ENCODE data around the gene NGEF. TPM values are rescaled to one million over a fixed set of nuclear protein-coding genes. Genes with fewer than 3 reads are reported as not detected.

Gene NGEF
- total and polyA plus RNA-seq, 9 of the 15 experiments (the other 6 are each of a cell fraction or from before 2014, with no cell fraction given): 0.07 to 0.17 (median 0.09) TPM; not detected in 6

- TF ChIP-seq FOSL1 (tag; conservative IDR thresholded peaks at IDR 0.05) (peak; percentile 94), CTBP1 (IDR thresholded peaks at IDR 0.05; ENCODE audit: borderline replicate concordance) (no peak), RNF2 (IDR thresholded peaks at IDR 0.05) (peak; percentile 41; the same call in 1 of the 2 replicates), ZNF175 (CRISPR knock-in tag; IDR thresholded peaks at IDR 0.05; ENCODE audit: low read depth) (peak; percentile 78), HMGN3 (IDR thresholded peaks at IDR 0.05; ENCODE audit: borderline replicate concordance, extremely low read depth, insufficient read length, low read depth, low read length) (no peak), REST (IDR thresholded peaks at IDR 0.05; ENCODE audit: borderline replicate concordance) (no peak), REST (CRISPR knock-in tag; IDR thresholded peaks at IDR 0.05; ENCODE audit: low read depth) (no peak), MAZ (CRISPR knock-in tag; conservative IDR thresholded peaks at IDR 0.05 in 1 of 2, IDR thresholded peaks at IDR 0.05 in 1 of 2) (0 out of 4 replicates have a peak, but pooled peaks of 1 of the 2 experiments have one; percentile 27), ZNF778 (CRISPR knock-in tag; IDR thresholded peaks at IDR 0.05) (no peak), ARID4B (CRISPR knock-in tag; IDR thresholded peaks at IDR 0.05) (no peak), SOX6 (IDR thresholded peaks at IDR 0.05) (peak; percentile 79), CREBBP (IDR thresholded peaks at IDR 0.05; ENCODE audit: low read depth, low read length) (no peak), SMARCC2 (IDR thresholded peaks at IDR 0.05; ENCODE audit: low read depth) (peak; percentile 61; the same call in 1 of the 2 replicates), CCNT2 (IDR thresholded peaks at IDR 0.05; ENCODE audit: borderline replicate concordance, extremely low read depth, insufficient read length, low read depth, low read length) (peak; percentile 24)
These were observed 174.6 kb downstream of the NGEF start (continued) for GRCh38 chr2:232838406-232838874.

All from K562 (cell line).